ENCODE measurements around the gene COMP.

Gene COMP

DNA sequence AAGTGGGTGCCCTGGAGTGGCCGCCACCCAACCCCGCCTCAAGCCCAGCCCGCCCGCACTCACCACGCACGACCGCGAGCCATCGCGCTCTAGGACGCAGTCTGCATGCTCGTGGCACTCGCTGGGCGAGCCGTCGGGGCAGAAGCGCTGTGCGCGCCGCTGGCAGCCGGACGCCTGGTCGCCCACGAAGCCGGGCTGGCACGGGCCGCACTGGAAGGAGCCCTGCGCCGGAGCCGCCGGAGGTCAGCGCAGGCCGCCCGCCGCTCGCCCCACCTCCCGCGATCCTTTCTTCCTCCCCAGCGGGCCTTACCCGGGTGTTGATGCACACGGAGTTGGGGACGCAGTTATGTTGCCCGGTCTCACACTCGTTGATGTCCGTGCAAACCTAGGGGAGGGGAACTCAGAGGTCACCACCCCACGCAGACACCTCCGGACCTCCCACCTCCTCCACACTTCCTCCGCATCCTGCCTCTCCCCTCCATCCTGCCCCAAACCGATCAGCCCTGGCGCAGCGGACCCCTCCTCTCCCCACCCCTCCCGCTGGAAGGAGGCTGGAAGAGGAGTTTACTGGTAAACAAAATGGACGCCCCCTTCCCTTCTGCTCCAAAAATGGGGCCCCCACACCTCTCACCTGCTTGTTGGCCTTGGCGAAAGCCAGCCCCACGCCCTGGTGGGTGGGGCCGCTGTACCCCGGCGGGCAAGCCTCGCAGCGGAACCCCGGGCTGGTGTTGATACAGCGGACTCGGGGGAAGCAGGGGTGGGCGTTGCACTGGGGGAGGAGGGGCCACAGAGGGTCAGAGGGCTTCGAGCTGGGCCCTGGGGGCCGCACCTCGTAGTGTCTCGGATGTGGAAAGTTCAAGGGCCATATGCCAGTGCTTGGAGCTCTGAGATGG, 2.3 kb downstream of the COMP start:
- in situ Hi-C loops (cut with HindIII; ENCODE audit: low pct_ligation_motif_present, low pct_unique_long_range_greater_than_20kb, low sequenced_read_pairs) = no loop called here
- DNase-seq = no peak

DNA sequence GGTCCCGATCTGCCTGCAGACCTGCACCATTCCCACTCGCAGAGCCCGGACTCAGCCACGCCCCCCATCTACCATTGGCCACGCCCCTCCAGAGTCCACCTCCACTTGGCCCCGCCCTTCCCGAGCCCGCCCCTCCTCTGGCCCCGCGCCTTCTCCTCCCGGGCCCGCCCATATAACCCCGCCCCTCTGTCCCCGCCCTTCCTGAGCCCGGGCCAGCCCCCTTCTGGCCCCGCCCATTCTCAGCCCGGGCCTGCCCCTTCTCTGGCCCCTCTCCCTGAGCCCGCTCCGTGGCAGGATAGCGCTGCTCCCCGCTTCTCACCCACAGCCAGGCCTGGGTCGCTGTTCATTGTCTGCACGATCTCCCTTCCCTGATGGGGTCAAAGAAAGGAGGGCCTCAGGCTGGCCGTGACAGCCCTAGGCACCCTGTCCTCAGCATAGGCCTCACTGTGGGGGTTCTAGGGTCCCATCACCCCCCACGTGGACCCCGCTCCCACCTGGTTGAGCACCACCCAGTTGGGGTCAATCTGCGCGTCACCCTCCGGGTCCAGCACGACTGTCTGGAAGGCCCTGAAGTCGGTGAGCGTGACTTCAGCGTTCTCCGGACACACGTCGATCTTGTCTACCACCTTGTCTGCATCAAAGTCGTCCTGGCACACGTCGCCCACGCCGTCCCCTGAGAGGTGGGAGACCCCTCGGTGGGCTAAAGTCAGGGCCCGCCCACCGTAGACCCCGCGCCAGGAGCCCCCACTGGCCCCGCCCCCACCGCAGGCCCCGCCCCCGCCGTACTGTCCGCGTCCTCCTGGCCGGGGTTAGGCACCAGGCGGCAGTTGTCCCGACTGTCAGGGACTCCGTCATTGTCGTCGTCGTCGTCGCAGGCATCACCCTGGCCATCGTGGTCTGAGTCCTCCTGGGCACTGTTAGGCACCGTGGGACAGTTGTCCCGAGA, 5.7 kb downstream of the COMP start:
- in situ Hi-C loops (cut with HindIII; ENCODE audit: low pct_ligation_motif_present, low pct_unique_long_range_greater_than_20kb, low sequenced_read_pairs) = no loop called here
- DNase-seq = peak; percentile 40

DNA sequence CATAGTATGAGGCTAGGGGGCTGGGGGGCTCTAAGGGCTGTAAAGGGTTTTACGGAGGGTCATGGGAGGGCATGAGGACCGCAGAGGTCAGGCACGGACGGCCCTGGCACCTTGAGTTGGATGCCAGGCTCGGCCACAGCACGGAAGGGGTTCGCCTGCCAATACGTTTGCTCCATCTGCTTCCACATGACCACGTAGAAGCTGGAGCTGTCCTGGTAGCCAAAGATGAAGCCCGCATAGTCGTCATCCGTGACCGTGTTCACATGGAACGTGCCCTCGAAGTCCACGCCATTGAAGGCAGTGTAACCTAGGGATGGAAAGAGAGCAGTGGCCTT, 6.4 kb downstream of the COMP start:
- in situ Hi-C loops (cut with HindIII; ENCODE audit: low pct_ligation_motif_present, low pct_unique_long_range_greater_than_20kb, low sequenced_read_pairs) = no loop called here
- DNase-seq = no peak

DNA sequence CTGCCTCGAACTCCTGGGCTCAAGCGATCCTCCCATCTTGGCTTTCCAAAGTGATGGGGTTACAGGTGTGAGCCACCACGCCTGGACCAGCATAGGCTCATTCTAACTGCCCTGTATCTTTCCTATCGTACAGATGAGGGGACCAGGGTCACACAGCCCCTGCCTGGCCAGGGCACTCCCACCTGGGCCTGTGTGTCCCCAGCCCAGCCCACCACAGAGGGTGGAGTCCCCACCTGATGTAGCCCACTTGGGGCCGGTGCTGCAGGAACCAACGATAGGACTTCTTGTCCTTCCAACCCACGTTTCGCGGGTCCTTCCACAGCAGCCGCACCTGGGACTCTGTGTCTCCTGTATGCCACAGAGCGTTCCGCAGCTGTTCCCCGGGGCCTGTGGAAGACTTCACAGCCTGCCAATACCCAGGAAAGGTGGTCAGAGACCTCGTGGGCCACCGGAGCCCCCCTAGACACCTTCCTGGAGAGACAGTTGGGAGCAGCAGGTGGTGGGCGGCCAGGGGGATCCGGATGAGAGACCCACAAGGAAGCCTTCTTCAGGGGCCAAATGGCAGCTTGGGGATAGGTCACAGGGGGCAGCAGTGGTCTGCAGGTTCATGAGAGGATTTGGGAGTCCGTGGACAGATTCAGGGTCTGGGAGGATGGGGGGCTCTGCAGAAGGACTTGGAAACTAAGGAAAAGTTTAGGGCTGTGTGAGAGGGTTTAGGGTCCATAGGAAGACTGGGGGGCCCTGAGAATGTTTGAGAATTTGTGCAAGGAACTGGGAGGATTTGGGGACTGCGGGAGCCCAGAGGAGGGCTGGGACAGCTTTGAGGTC, 6.9 kb downstream of the COMP start:
- DNase-seq = no peak
- in situ Hi-C loops (cut with HindIII; ENCODE audit: low pct_ligation_motif_present, low pct_unique_long_range_greater_than_20kb, low sequenced_read_pairs) = no loop called here

DNA sequence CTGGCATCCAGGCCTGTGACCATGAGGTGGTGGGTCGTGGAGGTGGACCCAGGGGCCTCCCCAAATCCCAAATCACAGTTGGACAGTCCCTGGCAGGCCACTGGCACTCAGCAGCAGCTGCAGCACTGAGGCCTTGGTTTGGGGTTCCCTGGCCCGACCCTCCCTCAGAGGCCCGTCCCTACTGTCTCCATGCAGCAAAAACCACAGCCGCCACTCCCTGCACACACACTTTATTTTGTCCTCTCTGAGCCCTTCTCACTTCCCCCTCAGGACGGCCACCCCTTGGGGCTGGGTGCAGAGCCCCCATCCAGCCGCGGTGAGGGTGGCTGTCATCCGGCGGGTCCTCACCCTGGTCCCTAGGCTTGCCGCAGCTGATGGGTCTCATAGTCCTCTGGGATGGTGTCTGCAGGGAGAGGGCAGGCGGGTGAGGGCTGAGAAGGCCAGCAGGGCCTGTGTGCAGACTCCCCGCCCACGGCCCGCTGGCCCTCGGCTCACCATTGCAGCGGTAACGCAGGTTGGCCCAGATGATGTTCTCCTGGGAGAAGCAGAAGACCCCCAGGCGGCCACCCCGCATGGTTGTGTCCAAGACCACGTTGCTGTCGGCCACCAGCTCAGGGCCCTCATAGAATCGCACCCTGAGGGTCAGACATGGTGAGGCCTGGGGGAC, 8.4 kb downstream of the COMP start:
- no peak for DNase-seq
- in situ Hi-C loops (cut with HindIII; ENCODE audit: low pct_ligation_motif_present, low pct_unique_long_range_greater_than_20kb, low sequenced_read_pairs) = no loop called here

DNA sequence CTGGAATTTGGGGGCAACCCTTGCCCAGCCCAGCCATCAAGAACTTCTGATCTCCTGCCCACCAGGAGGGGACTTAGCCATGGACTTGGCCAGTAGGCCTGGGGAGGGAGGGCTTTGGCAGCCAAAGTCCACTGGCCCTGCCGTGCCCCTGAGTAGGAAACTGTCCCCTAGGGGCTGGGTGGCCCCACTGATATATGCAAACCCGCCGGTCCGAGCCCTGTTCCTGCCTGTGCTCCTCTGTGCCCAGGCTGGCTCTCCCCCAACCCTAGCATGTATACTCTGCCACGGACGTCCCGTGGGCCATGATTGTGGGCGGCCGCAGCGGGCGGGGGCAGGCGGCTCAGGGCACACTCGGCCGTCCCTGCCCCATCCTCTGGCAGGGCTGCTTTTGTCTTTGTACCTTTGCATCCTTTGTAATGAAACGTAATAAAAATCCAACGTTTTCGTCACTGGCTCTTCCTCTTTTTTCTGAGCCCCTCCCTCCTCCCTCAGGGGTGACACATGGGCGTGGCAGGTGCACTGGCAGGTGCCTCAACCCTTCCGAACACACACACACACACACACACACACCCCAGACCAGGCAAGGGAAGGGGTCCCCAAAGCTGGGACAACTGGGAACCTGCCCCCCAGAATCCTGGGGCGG, 9.1 kb downstream of the COMP start:
- in situ Hi-C loops (cut with HindIII; ENCODE audit: low pct_ligation_motif_present, low pct_unique_long_range_greater_than_20kb, low sequenced_read_pairs) = no loop called here
- DNase-seq = no peak

DNA sequence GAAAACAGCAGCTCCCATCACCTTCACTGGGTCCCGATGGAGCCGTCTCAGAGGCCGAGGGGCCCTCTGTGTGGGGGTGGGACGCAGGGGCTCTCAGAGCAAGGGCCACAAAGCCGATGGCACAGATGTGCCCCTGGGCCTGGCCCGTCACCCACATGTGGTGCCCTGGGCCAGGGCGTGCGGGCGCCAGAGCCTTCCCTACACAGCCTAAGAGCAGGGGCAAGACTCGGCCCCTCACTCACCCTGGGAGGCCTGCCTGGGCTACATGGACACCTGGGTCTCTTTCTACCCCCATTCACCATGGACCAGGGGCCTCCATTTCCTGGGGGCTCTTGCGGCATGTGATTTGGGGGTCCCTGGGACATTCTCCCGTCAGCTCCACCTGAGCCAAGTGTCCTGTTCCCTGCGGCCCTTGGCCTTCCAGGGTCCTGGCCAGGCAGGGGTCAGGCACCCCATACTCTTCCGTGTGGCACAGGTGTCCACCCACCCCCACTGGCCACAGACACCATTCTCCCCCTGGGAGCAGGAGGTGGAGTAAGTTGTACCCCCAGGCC, 10.0 kb downstream of the COMP start:
- in situ Hi-C loops (cut with HindIII; ENCODE audit: low pct_ligation_motif_present, low pct_unique_long_range_greater_than_20kb, low sequenced_read_pairs) = no loop called here
- no peak for DNase-seq

DNA sequence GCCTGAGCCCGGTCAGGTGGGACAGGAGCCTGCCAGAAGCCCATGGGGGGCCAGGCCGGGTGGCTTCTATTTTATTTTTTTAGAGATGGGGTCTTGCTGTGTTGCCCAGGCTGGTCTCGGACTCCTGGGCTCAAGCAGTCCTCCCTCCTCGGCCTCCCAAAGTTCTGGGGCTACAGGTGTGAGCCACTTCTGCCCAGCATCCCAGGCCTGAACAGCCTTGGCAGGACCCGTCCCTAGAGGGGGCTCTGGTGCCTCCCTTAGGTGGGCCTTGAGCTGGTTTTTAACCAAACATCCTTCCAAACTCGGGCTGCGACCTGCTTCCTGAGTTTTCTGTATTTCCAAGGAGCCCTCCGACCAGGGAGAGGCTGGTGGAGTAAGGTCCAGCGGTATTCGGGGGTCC, 10.5 kb downstream of the COMP start:
- no peak for DNase-seq
- in situ Hi-C loops (cut with HindIII; ENCODE audit: low pct_ligation_motif_present, low pct_unique_long_range_greater_than_20kb, low sequenced_read_pairs) = no loop called here

DNA sequence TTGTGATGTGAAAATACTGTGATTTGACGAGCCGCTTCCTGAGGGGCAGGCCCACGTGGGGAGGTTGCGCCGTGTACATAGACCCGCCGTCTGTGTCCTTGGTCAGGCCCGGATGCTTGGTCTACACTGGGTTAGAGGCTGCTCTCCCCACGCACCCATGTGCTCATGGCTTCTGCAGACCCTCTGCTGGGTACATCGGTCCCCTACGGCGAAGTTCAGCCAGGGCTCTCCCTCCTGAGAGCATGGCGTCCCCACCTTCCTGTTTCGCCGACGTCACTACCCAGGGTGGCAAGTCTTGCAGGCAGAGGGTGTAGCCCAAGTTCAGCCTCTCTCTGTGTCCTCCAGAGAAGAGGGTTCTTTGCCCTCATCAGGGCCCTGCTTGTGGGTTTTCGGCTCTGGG, 11.0 kb downstream of the COMP start:
- in situ Hi-C loops (cut with HindIII; ENCODE audit: low pct_ligation_motif_present, low pct_unique_long_range_greater_than_20kb, low sequenced_read_pairs) = no loop called here
- no peak for DNase-seq

DNA sequence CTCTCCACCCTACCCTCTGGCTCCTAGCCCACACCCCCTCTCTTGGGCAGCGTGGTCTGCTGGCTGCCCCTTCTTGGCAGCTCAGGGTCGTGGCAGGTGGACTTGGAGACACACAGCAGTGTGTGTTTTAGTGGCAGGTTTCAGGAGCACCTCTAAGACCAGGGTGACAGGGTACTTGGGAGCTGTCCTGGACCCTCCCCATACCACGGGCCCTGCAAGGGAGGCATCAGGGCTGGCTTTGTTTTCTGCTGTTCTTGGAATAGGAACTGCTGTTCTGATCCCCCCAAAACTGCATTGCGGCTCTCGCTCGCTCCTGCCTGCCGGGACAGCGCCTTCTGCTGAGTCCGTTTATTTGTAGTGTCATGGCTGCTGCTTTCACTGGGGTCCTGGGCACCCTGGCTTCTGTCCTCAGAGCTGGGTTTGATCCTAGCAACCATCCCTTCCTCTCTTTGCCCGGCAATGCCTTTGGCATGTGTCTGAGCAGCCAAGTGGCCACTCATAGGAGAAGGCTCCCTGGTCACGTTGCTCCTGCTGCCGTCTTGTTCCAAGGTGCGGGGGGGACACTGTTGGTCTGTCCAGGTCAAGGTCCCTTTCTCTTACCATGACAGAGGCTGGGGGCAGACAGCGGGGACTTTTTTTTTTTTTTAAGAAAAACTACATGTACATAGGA, 12.1 kb downstream of the COMP start:
- DNase-seq = no peak
- in situ Hi-C loops (cut with HindIII; ENCODE audit: low pct_ligation_motif_present, low pct_unique_long_range_greater_than_20kb, low sequenced_read_pairs) = no loop called here

DNA sequence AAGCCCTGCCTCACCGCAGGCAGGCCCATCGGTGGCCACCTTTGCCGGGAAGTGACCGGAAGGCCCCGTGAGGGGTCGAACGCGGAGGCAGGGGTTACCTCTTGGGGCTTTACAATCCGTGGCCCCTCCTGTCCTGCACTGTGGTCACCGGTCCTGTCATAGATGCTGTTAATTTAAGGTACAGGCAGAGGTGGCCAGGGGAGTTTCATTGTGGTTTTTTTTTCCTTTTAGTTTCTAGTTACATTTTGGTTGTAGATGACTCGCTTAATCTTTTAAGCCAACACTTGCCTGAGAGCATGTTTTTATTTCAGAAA, 13.1 kb downstream of the COMP start:
- in situ Hi-C loops (cut with HindIII; ENCODE audit: low pct_ligation_motif_present, low pct_unique_long_range_greater_than_20kb, low sequenced_read_pairs) = no loop called here
- no peak for DNase-seq

DNA sequence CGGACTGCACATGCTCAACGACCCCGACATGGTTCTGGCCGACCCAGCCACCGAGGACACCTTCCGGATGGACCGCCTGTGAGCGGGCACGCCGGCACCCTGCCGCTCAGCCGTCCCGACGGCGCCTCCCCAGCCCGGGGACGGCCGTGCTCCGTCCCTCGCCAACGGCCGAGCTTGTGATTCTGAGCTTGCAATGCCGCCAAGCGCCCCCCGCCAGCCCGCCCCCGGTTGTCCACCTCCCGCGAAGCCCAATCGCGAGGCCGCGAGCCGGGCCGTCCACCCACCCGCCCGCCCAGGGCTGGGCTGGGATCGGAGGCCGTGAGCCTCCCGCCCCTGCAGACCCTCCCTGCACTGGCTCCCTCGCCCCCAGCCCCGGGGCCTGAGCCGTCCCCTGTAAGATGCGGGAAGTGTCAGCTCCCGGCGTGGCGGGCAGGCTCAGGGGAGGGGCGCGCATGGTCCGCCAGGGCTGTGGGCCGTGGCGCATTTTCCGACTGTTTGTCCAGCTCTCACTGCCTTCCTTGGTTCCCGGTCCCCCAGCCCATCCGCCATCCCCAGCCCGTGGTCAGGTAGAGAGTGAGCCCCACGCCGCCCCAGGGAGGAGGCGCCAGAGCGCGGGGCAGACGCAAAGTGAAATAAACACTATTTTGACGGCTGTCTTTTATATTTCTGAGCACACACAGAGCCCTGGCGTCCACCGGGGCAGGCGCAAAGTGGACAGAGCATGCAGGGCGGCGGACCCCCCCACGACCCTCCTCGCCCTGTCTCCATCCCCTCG, 13.6 kb downstream of the COMP start:
- no peak for DNase-seq
- in situ Hi-C loops (cut with HindIII; ENCODE audit: low pct_ligation_motif_present, low pct_unique_long_range_greater_than_20kb, low sequenced_read_pairs) = no loop called here

DNA sequence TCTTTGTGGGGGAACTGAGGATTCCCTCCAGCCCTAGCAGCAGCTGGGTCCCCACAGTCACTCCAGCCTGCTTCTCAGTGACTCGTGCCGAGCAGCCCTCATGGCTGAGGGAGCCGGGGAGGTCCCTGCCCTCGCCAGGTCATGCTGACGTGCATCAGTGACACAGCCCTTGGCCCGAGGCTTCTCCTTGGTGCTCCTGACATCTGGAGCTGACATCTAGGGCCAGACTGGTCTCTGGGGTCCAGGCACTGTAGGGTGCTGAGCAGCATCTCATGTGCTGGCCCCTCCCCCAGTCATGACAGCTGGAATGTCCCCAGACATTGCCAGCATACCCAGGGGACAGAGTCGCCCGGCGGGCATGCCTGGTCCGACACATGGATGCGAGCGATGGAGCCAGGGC, 14.4 kb downstream of the COMP start:
- in situ Hi-C loops (cut with HindIII; ENCODE audit: low pct_ligation_motif_present, low pct_unique_long_range_greater_than_20kb, low sequenced_read_pairs) = no loop called here
- DNase-seq = peak; percentile 10

DNA sequence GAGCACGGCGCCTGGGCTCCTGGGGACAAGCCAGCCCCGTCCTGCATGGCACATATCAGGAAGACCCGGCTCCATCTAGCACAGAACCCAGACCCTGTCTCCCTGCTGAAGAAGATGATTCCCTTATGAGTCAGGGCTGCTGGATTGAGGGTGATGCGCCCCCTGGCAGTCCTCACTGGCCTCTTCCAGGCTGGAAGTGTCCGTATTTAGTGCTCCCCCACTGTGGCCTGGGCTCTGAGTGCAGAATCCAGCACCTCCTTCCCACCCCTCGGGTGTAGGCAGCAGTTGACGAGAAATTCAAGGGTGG, 14.9 kb downstream of the COMP start:
- in situ Hi-C loops (cut with HindIII; ENCODE audit: low pct_ligation_motif_present, low pct_unique_long_range_greater_than_20kb, low sequenced_read_pairs) = no loop called here
- peak; percentile 56 for DNase-seq

DNA sequence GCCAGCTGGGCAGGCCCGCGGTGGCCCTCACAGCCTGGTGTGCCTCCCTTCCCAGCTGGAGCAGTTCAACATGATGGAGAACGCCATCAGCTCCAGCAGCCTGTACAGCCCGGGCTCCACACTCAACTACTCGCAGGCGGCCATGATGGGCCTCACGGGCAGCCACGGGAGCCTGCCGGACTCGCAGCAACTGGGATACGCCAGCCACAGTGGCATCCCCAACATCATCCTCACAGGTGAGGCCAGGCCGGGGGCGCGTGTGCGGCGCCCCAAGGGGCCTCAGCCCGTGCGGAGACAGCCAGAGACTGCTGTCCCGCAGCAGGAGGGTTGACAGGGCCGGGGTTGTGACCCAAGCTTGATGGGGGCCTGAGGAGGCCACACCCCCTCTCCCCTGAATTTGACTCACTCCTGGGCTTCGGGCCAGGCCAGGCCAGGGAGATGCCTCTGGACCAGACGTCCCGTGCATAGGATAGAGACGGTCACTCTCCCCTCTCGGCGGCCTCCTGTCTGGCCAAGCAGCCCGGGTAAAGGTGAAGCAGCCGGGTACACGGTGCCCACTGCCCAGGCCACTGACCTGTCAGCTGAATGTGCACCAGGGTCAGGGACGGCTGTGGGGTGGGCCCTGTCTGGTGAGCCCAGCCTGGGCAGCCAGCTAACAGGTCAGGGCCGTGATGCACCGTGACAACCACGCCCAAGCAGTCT, 15.4 kb downstream of the COMP start:
- peak; percentile 37 for DNase-seq
- in situ Hi-C loops (cut with HindIII; ENCODE audit: low pct_ligation_motif_present, low pct_unique_long_range_greater_than_20kb, low sequenced_read_pairs) = no loop called here

DNA sequence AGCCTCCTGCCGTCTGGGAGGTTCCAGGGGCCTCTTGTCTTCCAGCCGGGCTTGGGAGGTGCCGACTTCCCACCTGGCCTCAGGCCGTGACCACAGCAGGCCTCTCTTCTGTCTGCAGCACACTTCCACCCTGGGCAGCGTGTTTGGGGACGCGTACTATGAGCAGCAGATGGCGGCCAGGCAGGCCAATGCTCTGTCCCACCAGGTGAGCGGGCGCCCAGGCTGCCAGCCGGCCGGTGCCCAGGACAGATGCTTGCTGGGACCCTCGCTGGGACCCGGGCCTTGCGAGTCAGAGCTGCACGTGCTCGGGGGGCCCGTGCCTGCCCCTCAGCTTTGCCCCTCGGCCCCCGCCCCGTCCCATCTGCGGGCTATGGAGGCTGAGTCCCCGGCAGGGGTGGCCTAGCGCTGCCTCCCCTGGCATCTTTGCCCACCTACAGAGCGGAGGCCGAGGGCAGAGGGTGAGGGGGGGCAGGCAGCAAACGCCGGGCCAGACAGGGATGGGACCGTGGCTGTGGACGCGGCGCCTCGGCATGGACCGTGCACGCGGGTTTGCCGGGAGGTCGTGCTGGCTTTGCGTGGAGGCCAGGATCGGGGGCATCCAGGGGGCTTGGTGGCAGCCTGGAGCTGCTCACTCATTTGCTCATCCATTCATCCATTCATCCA, 16.2 kb downstream of the COMP start:
- DNase-seq = no peak
- in situ Hi-C loops (cut with HindIII; ENCODE audit: low pct_ligation_motif_present, low pct_unique_long_range_greater_than_20kb, low sequenced_read_pairs) = no loop called here
